GM13977 (cell line): ENCODE results near the gene TBC1D10B.
"Not testable (repeated sequence)": the region's sequence is repeated elsewhere in the genome, so short reads cannot be mapped to it uniquely, and the experiment has no call there.

Source experiments
- DNase-seq: peaks from one replicate; pipeline ENCODE4 v3.0.0; 2012; ENCODE audit warnings: low spot score
- in situ Hi-C: fragments of 300-500 bp; cut with MboI; formaldehyde crosslinking; loops from one replicate; pipeline ENCODE4 v1.12.0; 2022; ENCODE audit warnings: low sequenced_read_pairs, low pct_unique_long_range_greater_than_20kb, mixed read lengths, inconsistent platforms; ENCODE audit not compliant: unreplicated experiment

Gene TBC1D10B

GRCh38 chr16:30318647-30319046 is 51.6 kb downstream of the TBC1D10B start:
- in situ Hi-C loops: not testable (repeated sequence)

DNA sequence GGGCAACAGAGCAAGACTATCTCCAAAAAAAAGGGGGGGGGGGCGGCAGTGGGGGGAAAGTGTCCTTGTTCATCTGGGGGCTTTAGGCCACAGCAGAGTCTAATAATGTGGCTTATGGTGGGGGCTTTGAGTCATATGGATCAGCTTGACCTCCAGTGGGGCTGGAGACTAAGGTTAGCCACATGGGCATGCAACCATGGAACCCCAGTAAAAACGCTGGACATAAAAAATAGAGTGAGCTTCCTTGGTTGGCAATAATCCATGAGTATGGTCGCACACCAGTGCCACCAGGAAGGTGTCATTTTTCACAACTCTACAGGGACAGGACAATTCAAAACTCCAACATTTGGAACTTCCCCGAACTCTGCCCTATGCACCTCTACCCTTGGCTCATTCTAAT is 59.4 kb downstream of the TBC1D10B start:
- DNase-seq, in situ Hi-C loops: not testable (repeated sequence)

More at GRCh38 chr16:30318647-30319046, 51.6 kb downstream of the TBC1D10B start:
- not testable (repeated sequence) for DNase-seq

DNA sequence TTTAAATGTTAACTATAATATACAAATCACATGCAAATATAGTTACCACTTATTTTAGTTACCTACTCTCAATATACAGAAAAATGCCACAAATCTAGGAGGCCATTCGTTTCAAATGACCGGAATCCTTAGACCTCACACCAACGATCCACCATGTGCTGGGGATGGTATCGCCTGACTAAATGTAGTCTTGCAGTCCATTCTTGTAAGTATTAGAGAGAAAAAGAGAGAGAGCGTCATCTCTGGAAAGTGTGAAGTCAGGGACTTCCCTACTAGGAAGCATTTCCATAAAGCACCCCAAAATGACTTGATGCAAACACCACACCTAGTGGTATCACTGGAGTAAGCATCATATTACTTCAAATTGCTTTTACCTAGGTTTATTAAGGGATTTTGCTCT is 61.0 kb downstream of the TBC1D10B start:
- in situ Hi-C loops: not testable (repeated sequence)

More for the DNA sequence above, 61.0 kb downstream of the TBC1D10B start:
- not testable (repeated sequence) for DNase-seq
